Loucy (cell line): ENCODE measurements around the gene CRNN.

Source experiments
- H2AFZ ChIP-seq: fragments of 200-600 bp; sonication (generic); 2 replicates; pipeline ENCODE4 v1.6.0; 2016; ENCODE audit warnings: antibody characterized with exemption, mild to moderate bottlenecking, low read length, moderate library complexity
- H3F3A ChIP-seq: fragments of 200-600 bp; 2 replicates; pipeline ENCODE4 v1.6.0; 2016; ENCODE audit warnings: antibody characterized with exemption, low read depth, mild to moderate bottlenecking
- H3K27me3 ChIP-seq: fragments of 200-600 bp; sonication (generic); 2 replicates; pipeline ENCODE4 v1.6.1; 2014; ENCODE audit warnings: low read length, mild to moderate bottlenecking; ENCODE audit not compliant: insufficient read depth, poor library complexity, severe bottlenecking
- H3K36me3 ChIP-seq: fragments of 200-600 bp; sonication (generic); 2 replicates; pipeline ENCODE4 v1.6.1; 2016; ENCODE audit warnings: low read length; ENCODE audit not compliant: insufficient read depth
- H3K4me1 ChIP-seq: fragments of 200-600 bp; sonication (generic); 2 replicates; pipeline ENCODE4 v1.5.1; 2014; ENCODE audit warnings: low read length, mild to moderate bottlenecking; ENCODE audit not compliant: insufficient read depth, poor library complexity, severe bottlenecking
- H3K4me2 ChIP-seq: fragments of 200-600 bp; sonication (generic); 2 replicates; pipeline ENCODE4 v1.6.0; 2014; ENCODE audit warnings: antibody characterized with exemption, low read length, low read depth, mild to moderate bottlenecking; ENCODE audit not compliant: poor library complexity, severe bottlenecking
- H3K4me3 ChIP-seq: fragments of 200-600 bp; sonication (generic); 2 replicates; pipeline ENCODE4 v1.5.1; 2014; ENCODE audit warnings: low read length, mild to moderate bottlenecking, mixed read lengths; ENCODE audit not compliant: poor library complexity, severe bottlenecking
- H3K79me2 ChIP-seq: fragments of 200-600 bp; sonication (generic); 2 replicates; pipeline ENCODE4 v1.6.1; 2014; ENCODE audit warnings: low read length; ENCODE audit not compliant: insufficient read depth
- H3K9ac ChIP-seq: fragments of 200-600 bp; sonication (generic); 2 replicates; pipeline ENCODE4 v1.6.0; 2014; ENCODE audit warnings: mild to moderate bottlenecking, low read depth, low read length, moderate library complexity; ENCODE audit not compliant: poor library complexity, severe bottlenecking
- H3K9me2 ChIP-seq: fragments of 200-600 bp; sonication (generic); replicated peaks from 2 replicates; pipeline ENCODE4 v1.6.1; 2016; ENCODE audit warnings: low read depth, low read length, mixed read lengths
- H3K9me3 ChIP-seq: fragments of 200-600 bp; sonication (generic); 2 replicates; pipeline ENCODE4 v1.6.1; 2014; ENCODE audit warnings: mild to moderate bottlenecking, antibody characterized with exemption, low read length, low read depth; ENCODE audit not compliant: insufficient read depth
- H4K20me1 ChIP-seq: fragments of 200-600 bp; sonication (generic); 2 replicates; pipeline ENCODE4 v1.6.0; 2014; ENCODE audit warnings: antibody characterized with exemption, low read length, mild to moderate bottlenecking; ENCODE audit not compliant: insufficient read depth, poor library complexity, severe bottlenecking
- CTCF ChIP-seq: fragments of 200-600 bp; sonication (generic); conservative IDR thresholded peaks from 2 replicates; pipeline ENCODE4 v1.5.1; 2014; ENCODE audit warnings: mild to moderate bottlenecking, antibody characterized with exemption, low read length
- EZH2phosphoT487 ChIP-seq: fragments of 200-600 bp; IDR thresholded peaks from 2 replicates; pipeline ENCODE4 v1.6.1; 2018; ENCODE audit warnings: antibody characterized with exemption, mild to moderate bottlenecking, moderate library complexity, borderline replicate concordance

The CRNN gene

GRCh38 chr1:152372672-152373071 is 41.4 kb downstream of the CRNN start:
- TF ChIP-seq CTCF (no peak), EZH2phosphoT487 (no peak)
- Histone ChIP-seq H3K9me2 (no peaks in the 10 kb centered on the region), H3K4me2 (no peak overlapping the region), H4K20me1 (no peaks in the 10 kb centered on the region), H3K27me3 (no peaks in the 10 kb centered on the region), H3K9me3 (no peaks in the 10 kb centered on the region), H3K79me2 (no peaks in the 10 kb centered on the region), H3K9ac (no peak overlapping the region), H3F3A (no peaks in the 10 kb centered on the region), H3K4me3 (no peak overlapping the region), H3K4me1 (no peaks in the 10 kb centered on the region), H2AFZ (no peak overlapping the region), H3K36me3 (no peaks in the 10 kb centered on the region)

GRCh38 chr1:152367436-152367835 is 46.6 kb downstream of the CRNN start:
- no peaks in the 10 kb centered on the region for H3K9me3 ChIP-seq
- TF ChIP-seq EZH2phosphoT487 = no peak
- no peak for TF ChIP-seq CTCF
- H4K20me1 ChIP-seq = no peaks in the 10 kb centered on the region

GRCh38 chr1:152359906-152360305 is 54.2 kb downstream of the CRNN start, which contains the start of gene FLG2:
TSS of gene FLG2 (minus strand) at chr1:152360006. CDS start at chr1:152358884, 1,122 bp downstream.
- Histone ChIP-seq H3K36me3 (no peaks in the 10 kb centered on the region), H3K9ac (no peak within 1 kb of the TSS), H4K20me1 (no peaks in the 10 kb centered on the region), H3K4me3 (no peak within 1 kb of the TSS), H3K4me2 (no peak within 1 kb of the TSS), H3K79me2 (no peaks in the 10 kb centered on the region), H3K4me1 (no peaks in the 10 kb centered on the region), H2AFZ (no peak within 1 kb of the TSS), H3K9me2 (no peaks in the 10 kb centered on the region), H3K9me3 (no peaks in the 10 kb centered on the region), H3F3A (no peaks in the 10 kb centered on the region), H3K27me3 (no peaks in the 10 kb centered on the region)
- no peak for TF ChIP-seq EZH2phosphoT487
- TF ChIP-seq CTCF = no peak

More at GRCh38 chr1:152367436-152367835, 46.6 kb downstream of the CRNN start:
- Histone ChIP-seq H3K4me3 (no peak overlapping the region), H3K4me1 (no peaks in the 10 kb centered on the region), H3K36me3 (no peaks in the 10 kb centered on the region), H3K79me2 (no peaks in the 10 kb centered on the region), H2AFZ (no peak overlapping the region), H3F3A (no peaks in the 10 kb centered on the region), H3K27me3 (no peaks in the 10 kb centered on the region), H3K9ac (no peak overlapping the region), H3K4me2 (no peak overlapping the region), H3K9me2 (no peaks in the 10 kb centered on the region)
